HG03108 (cell line): ENCODE data around the gene PREP.

ENCODE experiments used
- ATAC-seq: cut with Tn5 transposase; IDR thresholded peaks from one replicate; pipeline ENCODE4 v1.9.1; 2021; ENCODE audit warnings: moderate library complexity; ENCODE audit not compliant: unreplicated experiment

PREP gene

GRCh38 chr6:105398859-105399258 lies 4.0 kb downstream of the PREP start:
- ATAC-seq = no peak

DNA sequence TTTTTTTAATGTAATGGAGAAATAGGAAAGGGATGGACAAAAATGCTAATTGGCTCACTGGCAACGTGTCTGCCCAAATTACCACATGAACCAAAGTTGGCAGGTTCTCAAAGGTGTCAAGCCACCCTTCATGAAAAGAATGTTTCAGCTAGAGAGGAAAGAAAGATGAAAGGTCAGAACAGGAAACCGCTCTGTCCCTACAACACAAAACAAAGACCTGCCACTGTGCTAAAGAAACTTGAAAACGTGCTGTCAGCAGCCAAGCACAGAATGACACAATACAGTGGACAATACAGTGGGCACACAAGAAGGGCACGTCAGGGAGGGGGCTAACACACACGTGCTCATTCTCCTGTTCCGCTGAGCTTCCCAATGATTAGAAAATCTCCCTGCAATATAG lies 4.9 kb downstream of the PREP start:
- ATAC-seq = no peak

DNA sequence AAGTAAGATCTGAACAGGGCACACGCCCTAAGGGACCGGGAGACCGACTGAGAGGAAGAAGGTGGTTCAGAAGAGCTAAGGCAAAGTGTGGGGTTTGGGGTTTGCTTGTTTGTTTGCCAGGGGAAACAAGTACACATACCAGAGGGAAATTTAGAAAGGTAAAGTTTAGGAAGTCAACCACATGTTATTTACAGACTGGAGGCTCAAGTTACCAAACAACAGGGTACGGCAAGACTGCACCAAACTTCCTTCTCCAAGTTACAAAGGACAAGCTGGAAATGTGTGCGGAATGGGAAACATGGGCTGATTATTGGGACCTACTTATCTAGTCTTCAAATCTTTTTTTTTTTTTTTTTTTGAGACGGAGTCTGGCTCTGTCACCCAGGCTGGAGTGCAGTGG lies 11.2 kb downstream of the PREP start:
- ATAC-seq = no peak

DNA sequence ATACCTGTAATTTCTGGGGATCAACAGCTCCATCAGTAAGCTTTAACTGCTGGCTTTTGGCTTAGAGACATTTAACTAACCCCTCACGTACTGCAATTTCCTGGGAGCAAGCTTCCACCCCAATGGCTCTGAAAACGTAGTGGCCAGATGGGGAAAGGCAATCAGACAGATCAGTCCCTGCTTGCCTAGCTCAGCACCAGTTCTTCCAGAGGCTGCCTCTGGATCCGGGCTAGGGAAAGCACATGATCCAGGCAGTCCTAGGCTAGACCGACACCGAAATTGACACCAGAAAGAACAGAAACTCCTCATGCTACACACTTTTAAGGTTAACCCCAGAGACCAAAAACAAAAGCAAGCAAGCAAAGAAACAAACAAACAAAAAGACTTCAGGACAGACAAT lies 13.3 kb downstream of the PREP start:
- ATAC-seq = no peak

DNA sequence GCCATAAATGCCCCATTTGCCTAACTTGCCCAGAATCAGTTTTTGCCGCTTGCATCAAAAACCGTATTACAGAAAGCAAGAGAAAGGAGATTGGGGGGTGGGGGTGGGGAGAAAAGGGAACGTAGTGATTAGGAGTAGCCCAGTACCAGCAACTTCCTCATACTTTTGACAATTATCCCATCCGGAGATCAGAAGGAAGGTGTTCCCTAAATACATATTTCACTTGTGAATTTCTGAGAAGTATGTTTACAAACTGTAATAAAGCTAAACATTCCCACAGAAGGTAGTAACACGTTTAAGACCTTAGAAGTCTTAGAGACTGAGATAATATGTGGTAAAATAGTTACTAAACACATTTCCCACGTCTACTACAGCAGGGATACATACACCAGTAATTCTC lies 14.5 kb downstream of the PREP start:
- ATAC-seq = no peak

DNA sequence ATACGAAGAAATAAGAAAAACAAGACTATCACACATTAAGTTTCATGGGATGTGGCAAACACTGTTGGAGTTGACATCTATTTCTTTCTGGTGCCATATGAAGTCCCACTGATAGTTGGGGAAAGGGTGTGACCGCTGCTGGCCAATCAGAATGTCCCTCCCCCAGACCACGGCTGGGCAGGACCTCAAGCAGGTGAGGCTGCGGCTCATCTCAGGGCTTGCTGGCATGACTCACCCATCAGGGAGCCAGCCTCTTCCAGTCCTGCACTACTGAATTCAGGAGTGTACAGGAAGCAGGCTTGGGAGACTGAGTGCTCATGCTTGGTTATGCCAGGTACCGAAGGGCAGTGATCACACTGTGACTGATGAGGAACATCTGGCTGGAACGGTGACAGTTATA lies 18.9 kb downstream of the PREP start:
- ATAC-seq = no peak

DNA sequence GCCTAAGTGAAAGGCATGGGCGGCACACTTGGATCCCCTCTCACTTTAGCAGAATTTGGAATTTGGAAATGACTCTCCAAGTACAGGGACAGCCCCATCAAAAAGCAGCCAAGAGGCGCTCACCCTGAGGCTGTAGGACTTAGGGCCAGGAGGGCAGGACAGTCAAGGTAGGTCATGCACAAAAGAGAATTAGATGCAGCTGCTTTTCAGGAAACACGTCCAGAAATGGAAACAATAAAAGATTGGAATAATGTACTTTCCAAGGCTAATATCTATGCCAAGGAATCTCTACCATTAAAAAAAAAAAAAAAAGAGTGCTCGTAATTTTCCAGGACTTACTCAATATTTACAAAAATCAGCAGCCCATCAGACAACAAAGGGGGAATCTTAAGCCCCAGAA lies 19.9 kb downstream of the PREP start:
- no peak for ATAC-seq

DNA sequence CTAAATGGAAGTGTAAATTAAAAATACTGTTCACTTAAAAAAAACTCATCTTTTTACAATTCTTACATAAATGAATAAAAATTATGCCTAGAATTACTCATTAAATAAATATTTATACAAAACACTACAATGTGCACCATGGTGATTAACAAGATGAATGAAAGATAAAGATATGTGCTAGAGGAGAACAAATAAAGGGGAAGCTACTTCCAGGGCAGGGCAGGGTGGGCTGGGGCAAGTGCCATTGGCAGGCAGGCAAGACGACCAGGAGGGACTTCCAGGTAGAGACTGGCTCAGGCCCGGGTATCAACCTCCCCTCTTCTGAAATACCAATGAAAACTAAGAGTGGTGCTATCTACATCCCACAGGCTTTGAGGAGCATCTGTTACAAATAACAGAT lies 20.4 kb downstream of the PREP start:
- ATAC-seq = no peak

- ATAC-seq = no peak
These were observed 22.2 kb downstream of the PREP start for GRCh38 chr6:105380634-105381033.

DNA sequence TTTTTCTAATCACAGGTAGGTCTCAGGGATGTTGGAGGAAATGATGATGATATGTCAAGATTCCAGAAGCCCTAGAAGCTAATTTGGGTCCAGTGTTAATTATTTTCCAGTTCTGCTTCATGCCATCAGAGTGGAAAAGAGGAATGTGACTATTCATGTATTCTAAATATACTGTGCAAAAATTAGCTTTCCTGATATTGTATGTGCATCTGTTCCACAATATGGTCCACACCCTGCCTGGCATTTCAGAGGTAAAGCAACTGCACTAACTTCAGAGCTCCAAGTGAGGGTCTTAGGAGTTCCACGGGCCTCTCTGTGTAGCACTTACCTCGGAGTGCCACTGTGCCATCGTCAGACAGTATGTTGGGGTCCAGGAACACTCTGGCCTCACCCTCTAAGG lies 27.1 kb downstream of the PREP start:
- ATAC-seq = no peak

- ATAC-seq = no peak
These were observed 28.9 kb downstream of the PREP start for GRCh38 chr6:105374010-105374420.

GRCh38 chr6:105373481-105373880 lies 29.4 kb downstream of the PREP start:
- no peak for ATAC-seq

DNA sequence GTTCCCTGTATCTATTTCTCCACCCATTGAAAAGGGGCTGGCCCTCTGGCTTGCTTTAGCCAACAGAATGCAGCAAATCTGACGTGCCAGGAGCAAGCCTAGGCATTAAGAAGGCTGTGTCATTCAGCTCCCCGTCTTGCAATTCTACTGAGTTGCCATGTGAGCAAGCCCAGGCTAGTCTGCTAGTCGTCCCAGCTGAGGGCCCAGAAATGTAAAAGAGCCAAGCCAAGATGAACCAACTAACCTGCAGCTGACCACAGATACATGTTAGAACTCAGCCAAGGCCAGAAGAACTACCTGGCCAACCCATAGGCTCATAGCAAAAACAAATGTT lies 30.1 kb downstream of the PREP start:
- no peak for ATAC-seq

- no peak for ATAC-seq
These were observed 30.6 kb downstream of the PREP start for GRCh38 chr6:105372142-105372848.

DNA sequence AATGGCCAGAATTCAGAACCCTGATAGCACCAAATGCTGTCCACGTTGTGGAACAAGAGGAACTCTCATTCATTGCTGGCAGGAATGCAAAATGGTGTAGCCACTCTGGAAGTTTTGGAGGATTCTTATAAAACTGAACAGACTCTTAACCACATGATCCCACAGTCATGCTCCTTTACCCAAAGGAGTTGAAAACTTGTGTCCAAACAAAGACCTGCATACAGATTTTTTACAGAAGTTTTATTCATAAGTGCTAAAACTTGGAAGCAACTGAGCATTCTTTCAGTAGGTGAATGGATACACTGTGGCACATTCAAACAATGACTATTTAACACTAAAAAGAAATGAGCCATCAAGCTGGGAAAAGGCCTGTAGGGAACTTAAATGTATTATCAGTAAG lies 32.5 kb downstream of the PREP start:
- ATAC-seq = no peak

DNA sequence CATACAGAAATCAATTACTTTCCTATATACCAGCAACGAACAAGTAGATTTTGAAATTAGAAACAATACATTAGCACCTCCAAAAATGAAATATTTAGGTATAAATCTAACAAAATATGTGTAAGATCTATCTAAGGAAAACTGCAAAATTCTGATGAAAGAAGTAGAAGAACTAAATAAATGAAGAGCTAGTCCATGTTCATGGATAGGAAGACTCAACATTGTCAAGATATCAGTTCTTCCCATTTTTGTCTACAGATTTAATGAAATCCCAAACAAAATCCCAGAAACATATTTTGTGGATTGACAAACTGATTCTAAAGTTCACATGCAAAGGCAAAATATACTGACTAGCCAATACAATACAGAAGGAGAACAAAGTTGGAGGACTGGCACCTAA lies 33.7 kb downstream of the PREP start:
- ATAC-seq = no peak

GRCh38 chr6:105364243-105364642 lies 38.6 kb downstream of the PREP start:
- no peak for ATAC-seq

- ATAC-seq = no peak
These were observed 39.7 kb downstream of the PREP start for GRCh38 chr6:105363100-105363754.

DNA sequence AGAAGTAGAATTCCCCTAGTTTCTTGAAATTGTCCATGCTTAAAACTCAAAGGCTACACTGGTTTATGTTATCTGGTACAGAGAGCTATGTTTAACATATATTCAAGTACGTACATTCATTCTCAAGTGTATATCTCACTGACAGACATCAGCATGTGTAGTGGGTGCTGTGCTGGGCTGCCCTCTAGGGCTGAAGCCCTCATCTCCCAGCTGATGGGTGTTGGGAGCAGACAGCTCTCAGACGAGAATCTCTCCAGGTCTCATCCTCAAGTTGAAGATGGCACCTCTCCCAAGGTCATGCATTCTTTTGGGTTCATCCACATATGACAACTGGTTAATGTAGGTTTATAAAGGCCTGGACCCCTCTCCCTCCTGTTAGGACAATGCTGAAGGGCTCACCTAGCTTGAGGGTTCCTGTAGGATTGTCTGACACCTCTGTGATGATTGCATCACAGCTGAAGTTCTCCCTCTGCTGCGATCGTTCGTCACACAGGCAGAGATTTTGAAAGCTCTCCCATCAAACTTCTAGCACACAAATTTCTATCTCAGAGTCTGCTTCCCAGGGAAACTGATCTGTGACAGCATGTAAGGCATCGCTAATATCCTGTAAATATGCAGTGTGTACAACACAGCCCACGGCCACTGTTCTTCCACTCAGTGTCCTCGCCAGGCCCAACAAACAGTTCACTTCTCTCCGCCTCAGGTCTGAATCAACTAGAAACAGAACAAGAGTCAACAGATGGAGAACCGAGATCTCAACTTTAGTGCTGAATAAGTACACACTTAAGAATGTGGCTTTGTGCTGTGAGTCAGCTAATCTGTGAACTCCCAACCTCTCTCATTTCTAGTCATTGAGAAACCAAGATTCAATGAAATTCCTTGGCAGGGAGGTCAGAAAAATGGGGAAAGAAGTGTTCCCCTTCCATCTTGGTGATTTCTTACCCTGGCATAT lies 43.2 kb downstream of the PREP start:
- ATAC-seq = no peak

DNA sequence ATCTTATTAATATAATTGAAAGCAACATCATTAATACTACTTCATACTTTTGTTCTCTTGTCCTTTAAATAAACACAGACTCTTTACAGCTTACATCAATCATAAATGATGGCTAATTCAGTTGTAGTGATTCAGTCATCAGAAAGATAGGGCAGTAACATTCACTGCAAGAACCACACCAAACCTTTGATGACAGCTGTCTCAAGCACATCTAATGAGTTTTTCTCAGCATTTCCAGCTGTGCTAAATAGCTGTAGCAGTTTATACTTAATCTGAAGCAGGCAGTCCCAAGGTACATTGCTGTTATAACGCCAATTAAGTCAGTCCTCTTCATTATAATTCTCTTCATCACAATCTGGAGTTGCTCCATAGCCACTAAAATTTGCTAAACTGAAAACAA lies 45.7 kb downstream of the PREP start:
- ATAC-seq = no peak

DNA sequence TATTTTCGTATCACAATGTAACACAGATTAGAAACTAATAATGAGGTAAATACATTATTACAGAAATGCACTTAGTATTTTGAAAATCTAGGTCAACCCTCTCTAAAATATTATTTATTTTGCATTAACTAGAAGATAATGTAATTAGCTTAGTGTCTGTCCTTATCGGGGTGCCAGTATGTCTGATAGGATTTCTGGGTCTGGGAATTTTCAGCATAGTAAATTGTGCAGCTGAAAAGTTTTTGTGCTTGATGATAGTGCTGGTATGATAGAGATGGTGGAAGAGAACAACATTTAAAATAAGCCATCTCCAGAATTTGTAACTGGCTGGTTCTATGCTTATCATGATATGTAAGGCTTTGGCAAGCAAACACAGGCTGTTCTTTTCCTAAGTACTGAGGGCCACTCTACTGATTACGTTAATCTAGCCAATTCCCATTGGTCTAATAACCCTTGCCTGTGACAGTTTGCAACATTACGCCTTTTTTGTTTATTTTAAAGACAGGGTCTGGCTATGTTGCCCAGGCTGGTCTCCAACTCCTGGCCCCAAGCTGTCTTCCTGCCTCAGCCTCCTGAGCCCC lies 50.8 kb downstream of the PREP start:
- no peak for ATAC-seq

- no peak for ATAC-seq
These were observed 54.0 kb downstream of the PREP start for GRCh38 chr6:105348897-105349296.
